HG03442 (cell line): ENCODE results near the gene SGK2.

ENCODE experiments used
- ATAC-seq: cut with Tn5 transposase; IDR thresholded peaks from one replicate; pipeline ENCODE4 v1.9.1; 2021; ENCODE audit warnings: mild to moderate bottlenecking, moderate library complexity; ENCODE audit not compliant: unreplicated experiment

SGK2 gene

GRCh38 chr20:43558412-43559146 lies at the start of gene SGK2:
Gene SGK2 (plus strand): TSS chr20:43559027. CDS start chr20:43566496, 7,469 bp downstream.
- ATAC-seq: no peak

GRCh38 chr20:43511879-43512278 lies 46.9 kb upstream of the SGK2 start:
- ATAC-seq: no peak

GRCh38 chr20:43513372-43513930 lies 45.4 kb upstream of the SGK2 start:
- no peak for ATAC-seq

GRCh38 chr20:43513931-43514647 lies 44.7 kb upstream of the SGK2 start:
- ATAC-seq: peak; percentile 84

GRCh38 chr20:43514648-43514999 lies 44.2 kb upstream of the SGK2 start:
- ATAC-seq: peak; percentile 16

GRCh38 chr20:43515628-43516027 lies 43.2 kb upstream of the SGK2 start:
- ATAC-seq: no peak

- no peak for ATAC-seq
Measured at GRCh38 chr20:43516251-43516824, 42.5 kb upstream of the SGK2 start.

GRCh38 chr20:43520074-43520630 lies 38.7 kb upstream of the SGK2 start:
- ATAC-seq: no peak

GRCh38 chr20:43525021-43525420 lies 33.8 kb upstream of the SGK2 start:
- no peak for ATAC-seq

- ATAC-seq: no peak
Measured at GRCh38 chr20:43528258-43528875, 30.5 kb upstream of the SGK2 start.

GRCh38 chr20:43529051-43529450 lies 29.8 kb upstream of the SGK2 start:
- ATAC-seq: no peak

GRCh38 chr20:43529457-43530153 lies 29.2 kb upstream of the SGK2 start:
- ATAC-seq: no peak

GRCh38 chr20:43530321-43531090 lies 28.3 kb upstream of the SGK2 start:
- ATAC-seq: no peak

GRCh38 chr20:43531091-43531443 lies 27.8 kb upstream of the SGK2 start:
- ATAC-seq: no peak

- ATAC-seq: no peak
Measured at GRCh38 chr20:43532416-43533055, 26.3 kb upstream of the SGK2 start.

GRCh38 chr20:43533060-43533459 lies 25.8 kb upstream of the SGK2 start:
- ATAC-seq: no peak

GRCh38 chr20:43534016-43534415 lies 24.8 kb upstream of the SGK2 start:
- ATAC-seq: no peak

GRCh38 chr20:43534791-43535350 lies 24.0 kb upstream of the SGK2 start:
- ATAC-seq: no peak
